IMR-90 (cell line): ENCODE data around the gene RNF223. TPM values are rescaled to one million over a fixed set of nuclear protein-coding genes. Genes with fewer than 3 reads are reported as not detected.

Experiments
- ATAC-seq: fragments of 200-7000 bp; cut with Tn5 transposase; 2 replicates; pipeline ENCODE4 v1.9.1; 2020; ENCODE audit warnings: low read depth, mild to moderate bottlenecking, moderate library complexity
- BruUV-seq: library from RNA; stranded (reverse); fragments of 400-500 nt; replicated peaks from 2 replicates; lab custom pipeline; 2021; lab: Mats Ljungman, UMichigan
- CTCF ChIA-PET: fragments of 300-600 bp; formaldehyde crosslinking; extraction: SDS; loops from one replicate; lab custom pipeline; 2021; ENCODE audit warnings: antibody characterized with exemption; lab: Yijun Ruan, JAX
- POLR2A ChIA-PET: fragments of 300-600 bp; sonication (Branson Sonifier 250); formaldehyde crosslinking; loops from one replicate; lab custom pipeline; 2022; ENCODE audit warnings: antibody characterized with exemption; ENCODE audit not compliant: unreplicated experiment; lab: Charles Lee
- DNase-seq: peaks from one replicate; pipeline ENCODE4 v3.0.0; 2013
- H2AFZ ChIP-seq: replicated peaks from 2 replicates; pipeline ENCODE3; 2013; ENCODE audit warnings: low read length, mild to moderate bottlenecking; ENCODE audit not compliant: poor library complexity
- H2AK5ac ChIP-seq: 2 replicates; pipeline ENCODE4 v1.6.1; 2013; ENCODE audit warnings: low read depth, low read length, inconsistent platforms
- H2AK9ac ChIP-seq: replicated peaks from 2 replicates; pipeline ENCODE3; 2013; ENCODE audit warnings: mild to moderate bottlenecking, low read depth, low read length, moderate library complexity; ENCODE audit not compliant: poor library complexity
- H2BK120ac ChIP-seq: 2 replicates; pipeline ENCODE4 v1.6.1; 2013; ENCODE audit warnings: low read depth, low read length, inconsistent platforms
- H2BK15ac ChIP-seq: 3 replicates; pipeline ENCODE4 v1.6.1; 2013; ENCODE audit warnings: low read depth, low read length, inconsistent platforms
- H2BK20ac ChIP-seq: 2 replicates; pipeline ENCODE4 v1.6.1; 2013; ENCODE audit warnings: low read depth, mild to moderate bottlenecking, inconsistent platforms, low read length, moderate library complexity
- H2BK5ac ChIP-seq: 2 replicates; pipeline ENCODE4 v1.6.1; 2013; ENCODE audit warnings: mild to moderate bottlenecking, low read depth, low read length, inconsistent platforms; ENCODE audit not compliant: poor library complexity, severe bottlenecking
- H3K14ac ChIP-seq: replicated peaks from 2 replicates; pipeline ENCODE4 v1.6.1; 2013; ENCODE audit warnings: low read depth, low read length, inconsistent platforms
- H3K18ac ChIP-seq: 2 replicates; pipeline ENCODE4 v1.6.1; 2013; ENCODE audit warnings: low read depth, low read length, control low read depth
- H3K23ac ChIP-seq: 2 replicates; pipeline ENCODE4 v1.6.1; 2013; ENCODE audit warnings: low read depth, low read length, inconsistent platforms
- H3K27ac ChIP-seq: 2 replicates; pipeline ENCODE4 v1.5.1; 2013; ENCODE audit warnings: mild to moderate bottlenecking, control low read depth, low read length; ENCODE audit not compliant: insufficient read depth
- H3K27me3 ChIP-seq: 2 replicates; pipeline ENCODE4 v1.6.1; 2013; ENCODE audit warnings: low read length; ENCODE audit not compliant: control insufficient read depth, insufficient read depth
- H3K36me3 ChIP-seq: 2 replicates; pipeline ENCODE4 v1.6.1; 2013; ENCODE audit warnings: low read length, mixed read lengths; ENCODE audit not compliant: control insufficient read depth, insufficient read depth
- H3K4ac ChIP-seq: 2 replicates; pipeline ENCODE4 v1.6.1; 2013; ENCODE audit warnings: low read depth, low read length, inconsistent platforms
- H3K4me1 ChIP-seq: 2 replicates; pipeline ENCODE4 v1.6.1; 2013; ENCODE audit warnings: low read length, mixed read lengths; ENCODE audit not compliant: control insufficient read depth, insufficient read depth
- H3K4me2 ChIP-seq: 2 replicates; pipeline ENCODE4 v1.6.1; 2013; ENCODE audit warnings: low read depth, mild to moderate bottlenecking, control low read depth, low read length, moderate library complexity
- H3K4me3 ChIP-seq: 2 replicates; pipeline ENCODE4 v1.5.1; 2013; ENCODE audit warnings: low read depth, mild to moderate bottlenecking, control low read depth, low read length, moderate library complexity; ENCODE audit not compliant: insufficient read depth
- H3K56ac ChIP-seq: 2 replicates; pipeline ENCODE4 v1.6.1; 2013; ENCODE audit warnings: low read length, inconsistent platforms; ENCODE audit not compliant: insufficient read depth; ENCODE audit errors: extremely low read depth
- H3K79me1 ChIP-seq, 2 experiments: 2 replicates each; pipeline ENCODE4 v1.6.1; 2013; ENCODE audit warnings: low read length in 2 of 2, inconsistent platforms in 1 of 2, low read depth in 1 of 2
- H3K9ac ChIP-seq: 2 replicates; pipeline ENCODE4 v1.6.1; 2013; ENCODE audit warnings: low read depth, low read length, control low read depth
- H3K9me1 ChIP-seq: 2 replicates; pipeline ENCODE4 v1.6.1; 2013; ENCODE audit warnings: low read length, inconsistent platforms; ENCODE audit not compliant: insufficient read depth
- H3K9me3 ChIP-seq: 2 replicates; pipeline ENCODE4 v1.6.1; 2013; ENCODE audit warnings: low read length; ENCODE audit not compliant: control insufficient read depth, insufficient read depth
- H4K20me1 ChIP-seq: 2 replicates; pipeline ENCODE4 v1.6.1; 2013; ENCODE audit warnings: low read length, inconsistent platforms; ENCODE audit not compliant: insufficient read depth
- H4K5ac ChIP-seq: 2 replicates; pipeline ENCODE4 v1.6.1; 2013; ENCODE audit warnings: mild to moderate bottlenecking, low read depth, low read length, control low read depth
- H4K8ac ChIP-seq, 2 experiments: 2 replicates each; pipeline ENCODE4 v1.6.1; 2013; ENCODE audit warnings: low read depth in 2 of 2, low read length in 2 of 2, control low read depth in 1 of 2, inconsistent platforms in 1 of 2
- H4K91ac ChIP-seq: 2 replicates; pipeline ENCODE4 v1.6.1; 2013; ENCODE audit warnings: low read depth, low read length, inconsistent platforms; ENCODE audit not compliant: insufficient read depth
- BHLHE40 ChIP-seq: fragments of 150-350 bp; IDR thresholded peaks from 2 replicates; pipeline ENCODE4 v1.6.1; 2016; ENCODE audit warnings: mild to moderate bottlenecking, low read depth, low read length
- CHD1 ChIP-seq: IDR thresholded peaks from 2 replicates; pipeline ENCODE4 v1.6.1; 2012; ENCODE audit warnings: low read depth, low read length, improper control_type of control experiment
- POLR2A ChIP-seq: IDR thresholded peaks from 2 replicates; pipeline ENCODE4 v1.6.1; 2012; ENCODE audit warnings: mild to moderate bottlenecking, low read depth, low read length
- RCOR1 ChIP-seq: IDR thresholded peaks from 2 replicates; pipeline ENCODE4 v1.6.1; 2012; ENCODE audit warnings: mild to moderate bottlenecking, low read length, improper control_type of control experiment; ENCODE audit not compliant: insufficient replicate concordance
- RFX5 ChIP-seq: IDR thresholded peaks from 2 replicates; pipeline ENCODE4 v1.8.0; 2012; ENCODE audit warnings: low read depth, mild to moderate bottlenecking, low read length, moderate library complexity
- SMC3 ChIP-seq: fragments of 150-350 bp; IDR thresholded peaks from 2 replicates; pipeline ENCODE4 v1.6.1; 2016; ENCODE audit warnings: low read depth, mild to moderate bottlenecking, antibody characterized with exemption, low read length, moderate library complexity
- USF2 ChIP-seq: fragments of 150-350 bp; IDR thresholded peaks from 2 replicates; pipeline ENCODE4 v1.6.1; 2017; ENCODE audit warnings: mild to moderate bottlenecking, antibody characterized with exemption, low read length, low read depth
- WGBS, 2 experiments: methylation state at CpG; one replicate each; pipeline versions ENCODE4 v1.1.5 to v1.1.7; 2013; ENCODE audit warnings: missing lambda C conversion rate in 2 of 2; ENCODE audit not compliant: insufficient read length in 1 of 2; ENCODE audit errors: extremely low coverage in 2 of 2; 5-methylcytosine and 5-hydroxymethylcytosine counted together
- dilution Hi-C: fragments of 300-500 bp; cut with HindIII; formaldehyde crosslinking; loops from one replicate; pipeline ENCODE4 v1.14.3; 2018; ENCODE audit warnings: low sequenced_read_pairs; ENCODE audit not compliant: unreplicated experiment
- in situ Hi-C: fragments of 300-500 bp; cut with MboI; formaldehyde crosslinking; loops from 3 replicates; pipeline ENCODE4 v1.14.3; 2019; ENCODE audit warnings: low sequenced_read_pairs, inconsistent platforms, mixed read lengths
- intact Hi-C: fragments of 100-400 bp; cut with micrococcal nuclease; formaldehyde crosslinking; loops from 2 replicates; pipeline ENCODE4 v1.10.0; 2022
- polyA plus RNA-seq, 3 experiments: library from polyadenylated mRNA; depleted of rRNA; stranded (reverse); fragments of >200 nt; gene quantifications; 2 replicates each; pipeline ENCODE4 v1.2.3, GENCODE V29; 2012; ENCODE audit warnings: low replicate concordance in 1 of 3
- total RNA-seq: library from RNA; depleted of rRNA; stranded (reverse); fragments of >200 nt; gene quantifications from 2 replicates; pipeline ENCODE4 v1.2.3, GENCODE V29; 2012

Gene RNF223
- total and polyA plus RNA-seq, 2 of the 4 experiments (the other 2 are of a cell fraction), result not detected

GRCh38 chr1:1101503-1101902 is 27.4 kb upstream of the RNF223 start:
- Histone ChIP-seq H3K4me1 (no peaks in the 10 kb centered on the region), H3K36me3 (peaks cover 2% of the 10 kb centered on the region; the same call in 1 of the 2 replicates), H4K91ac (no peak overlapping the region), H3K79me1 (peaks cover 3 to 17% of the 10 kb centered on the region in 2 experiments; a peak in 1 of 4 replicates), H3K4ac (no peak overlapping the region), H3K56ac (no peak overlapping the region), H3K9me3 (peaks cover 5% of the 10 kb centered on the region), H3K4me2 (no peak overlapping the region), H3K18ac (no peak overlapping the region), H2AFZ (no peak overlapping the region), H3K27ac (no peak overlapping the region), H3K27me3 (no peaks in the 10 kb centered on the region), H3K9ac (no peak overlapping the region), H4K20me1 (peaks cover 3% of the 10 kb centered on the region; the same call in 1 of the 2 replicates), H3K14ac (no peak overlapping the region), H2AK9ac (no peak overlapping the region), H3K23ac (no peak overlapping the region), H2AK5ac (no peak overlapping the region), H2BK15ac (no peak overlapping the region), H3K9me1 (no peaks in the 10 kb centered on the region), H3K4me3 (no peak overlapping the region), H2BK20ac (no peak overlapping the region), H4K8ac (no peak overlapping the region), H4K5ac (no peak overlapping the region), H2BK120ac (no peak overlapping the region), H2BK5ac (no peak overlapping the region)
- in situ Hi-C loops, result no loop called here
- TF ChIP-seq USF2 (no peak), CHD1 (no peak), POLR2A (no peak), BHLHE40 (no peak), SMC3 (no peak), RCOR1 (no peak), RFX5 (no peak)
- POLR2A ChIA-PET, result no interaction called here
- DNase-seq, result no peak
- intact Hi-C loops, result no loop called here
- CTCF ChIA-PET, result no interaction called here
- no peak for ATAC-seq
- no CpG with 5 or more reads among the region's 7 CpGs for WGBS, 2 experiments
- BruUV-seq, result no TSS peak
- dilution Hi-C loops, result no loop called here
